RWPE1 (cell line): ENCODE data around the gene RHOBTB3.

Experiments used
- CTCF ChIA-PET: fragments of 350-600 bp; sonication (Branson Sonifier 250); formaldehyde crosslinking; extraction: SDS; loops from one replicate; lab custom pipeline; 2021; lab: Yijun Ruan, JAX
- POLR2A ChIA-PET: fragments of 400-600 bp; formaldehyde crosslinking; extraction: SDS; loops from one replicate; lab custom pipeline; 2020; ENCODE audit warnings: antibody characterized with exemption; ENCODE audit not compliant: low non-redundant PET; lab: Yijun Ruan, JAX
- DNase-seq: peaks from one replicate; pipeline ENCODE4 v3.0.0; 2012; ENCODE audit warnings: low spot score
- H3K27ac ChIP-seq: fragments of 450-650 bp; 2 replicates; pipeline ENCODE4 v1.5.1; 2017
- CTCF ChIP-seq: fragments of 450-650 bp; conservative IDR thresholded peaks from 2 replicates; pipeline ENCODE4 v1.5.1; 2017; ENCODE audit warnings: low read depth, mild to moderate bottlenecking

Gene RHOBTB3

GRCh38 chr5:95782181-95782580, 51.0 kb downstream of the RHOBTB3 start:
- POLR2A ChIA-PET, result no interaction called here
- TF ChIP-seq CTCF, result no peak
- CTCF ChIA-PET, result interaction anchor here (0.6 to 1.9 kb wide), 10 partner anchors 8 to 833 kb away, joined by 3 to 36 read pairs (median 8); no protein-coding TSS in a partner anchor
- no peak overlapping the region for H3K27ac ChIP-seq
- DNase-seq, result no peak

GRCh38 chr5:95783661-95784060, 52.5 kb downstream of the RHOBTB3 start:
- CTCF ChIA-PET, result interaction anchor here (0.6 to 1.2 kb wide), 2 partner anchors 9 to 88 kb away, joined by 3 read pairs; no protein-coding TSS in a partner anchor
- no peak overlapping the region for H3K27ac ChIP-seq
- POLR2A ChIA-PET, result no interaction called here
- no peak for DNase-seq
- TF ChIP-seq CTCF, result no peak

GRCh38 chr5:95784514-95785302, 53.6 kb downstream of the RHOBTB3 start:
- no peak overlapping the region for H3K27ac ChIP-seq
- no peak for TF ChIP-seq CTCF
- no peak for DNase-seq
- POLR2A ChIA-PET, result no interaction called here
- CTCF ChIA-PET, result interaction anchor here (0.7 to 1.2 kb wide), 2 partner anchors 8 to 104 kb away, joined by 3 read pairs; no protein-coding TSS in a partner anchor

GRCh38 chr5:95786821-95787418, 55.8 kb downstream of the RHOBTB3 start:
- POLR2A ChIA-PET, result no interaction called here
- CTCF ChIA-PET, result no interaction called here
- no peak for DNase-seq
- no peak for TF ChIP-seq CTCF
- no peak overlapping the region for H3K27ac ChIP-seq

- no peak for DNase-seq
- H3K27ac ChIP-seq, result no peak overlapping the region
- CTCF ChIA-PET, result interaction anchor here (0.7 to 2.8 kb wide), 3 partner anchors 7 to 124 kb away, joined by 3 to 12 read pairs (median 3); no protein-coding TSS in a partner anchor
- no peak for TF ChIP-seq CTCF
- POLR2A ChIA-PET, result no interaction called here
These were observed 57.4 kb downstream of the RHOBTB3 start for GRCh38 chr5:95788493-95788892.

- ChIA-PET POLR2A (no interaction called here), CTCF (interaction anchor here (1.1 kb wide), 1 partner anchor 18 kb away, joined by 4 read pairs; no protein-coding TSS in a partner anchor)
- H3K27ac ChIP-seq, result no peak overlapping the region
- TF ChIP-seq CTCF, result no peak
- DNase-seq, result no peak
These were observed 60.6 kb downstream of the RHOBTB3 start for GRCh38 chr5:95791751-95792150.
